ENCODE measurements around the gene FAF2. TPM values are rescaled to one million over a fixed set of nuclear protein-coding genes. Genes with fewer than 3 reads are reported as not detected.
"Not testable (repeated sequence)": the region's sequence is repeated elsewhere in the genome, so short reads cannot be mapped to it uniquely, and the experiment has no call there.

Gene FAF2
- total RNA-seq, 1 donor from 2014 or later: 43.9 TPM

- peaks cover 23% of the 10 kb centered on the region for H3K4me1 Mint-ChIP-seq
- no peaks in the 10 kb centered on the region for H3K36me3 Mint-ChIP-seq (ENCODE audit: low read depth)
- H3K27me3 Mint-ChIP-seq: no peaks in the 10 kb centered on the region
- no peak for DNase-seq
- H3K9me3 Mint-ChIP-seq: no peaks in the 10 kb centered on the region
- H3K27ac Mint-ChIP-seq: no peak within 1 kb of the TSS
- H3K4me3 Mint-ChIP-seq: no peak within 1 kb of the TSS
- intact Hi-C loops (cut with micrococcal nuclease): no loop called here
Observed at GRCh38 chr5:176548967-176549444, 100.8 kb downstream of the FAF2 start, which contains the start of gene CDHR2. TSS of gene CDHR2 (plus strand) at chr5:176549342. CDS start at chr5:176565353, 16,011 bp downstream.

- Mint-ChIP-seq H3K4me3 (no peak overlapping the region), H3K4me1 (peaks cover 21% of the 10 kb centered on the region), H3K36me3 (ENCODE audit: low read depth) (no peaks in the 10 kb centered on the region), H3K27me3 (no peaks in the 10 kb centered on the region), H3K27ac (no peak overlapping the region), H3K9me3 (no peaks in the 10 kb centered on the region)
- DNase-seq: no peak
- intact Hi-C loops (cut with micrococcal nuclease): no loop called here
Observed at GRCh38 chr5:176549871-176550270, 101.7 kb downstream of the FAF2 start.

- intact Hi-C loops (cut with micrococcal nuclease): no loop called here
- Mint-ChIP-seq H3K36me3 (ENCODE audit: low read depth) (no peaks in the 10 kb centered on the region), H3K4me3 (peak overlapping the region; percentile 32), H3K27me3 (no peaks in the 10 kb centered on the region), H3K9me3 (no peaks in the 10 kb centered on the region), H3K27ac (no peak overlapping the region), H3K4me1 (peaks cover 25% of the 10 kb centered on the region)
- no peak for DNase-seq
Observed at GRCh38 chr5:176550275-176550831, 102.2 kb downstream of the FAF2 start.

DNA sequence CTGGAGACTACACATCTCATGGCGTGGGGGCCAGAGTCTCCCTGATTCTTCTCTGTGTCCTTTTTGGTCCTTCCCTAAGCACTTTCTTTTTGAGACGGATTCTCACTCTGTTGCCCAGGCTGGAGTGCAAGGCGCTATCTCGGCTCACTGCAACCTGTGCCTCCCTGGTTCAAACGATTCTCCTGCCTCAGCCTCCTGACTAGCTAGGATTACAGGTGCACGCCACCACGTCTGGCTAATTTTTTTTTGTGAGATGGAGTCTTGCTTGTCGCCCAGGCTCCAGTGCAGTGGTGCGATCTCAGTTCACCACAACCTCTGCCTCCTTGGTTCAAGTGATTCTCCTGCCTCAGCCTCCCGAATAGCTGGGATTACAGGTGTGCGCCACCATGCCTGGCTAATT lies 102.8 kb downstream of the FAF2 start:
- intact Hi-C loops (cut with micrococcal nuclease); H3K9me3 Mint-ChIP-seq; DNase-seq; H3K36me3 Mint-ChIP-seq (ENCODE audit: low read depth); H3K27ac Mint-ChIP-seq; H3K27me3 Mint-ChIP-seq: not testable (repeated sequence)
- peaks cover 29% of the 10 kb centered on the region for H3K4me1 Mint-ChIP-seq
- H3K4me3 Mint-ChIP-seq: peak overlapping the region; percentile 17

- no peak overlapping the region for H3K27ac Mint-ChIP-seq
Observed at GRCh38 chr5:176552332-176552869, 104.2 kb downstream of the FAF2 start.

GRCh38 chr5:176553260-176554085 lies 105.3 kb downstream of the FAF2 start:
- Mint-ChIP-seq H3K36me3 (ENCODE audit: low read depth) (peaks cover 1% of the 10 kb centered on the region), H3K4me3 (no peak overlapping the region), H3K4me1 (peaks cover 30% of the 10 kb centered on the region), H3K9me3 (no peaks in the 10 kb centered on the region), H3K27ac (no peak overlapping the region), H3K27me3 (no peaks in the 10 kb centered on the region)
- no peak for DNase-seq
- intact Hi-C loops (cut with micrococcal nuclease): no loop called here

More at GRCh38 chr5:176552332-176552869, 104.2 kb downstream of the FAF2 start:
- Mint-ChIP-seq H3K36me3 (ENCODE audit: low read depth) (peaks cover 1% of the 10 kb centered on the region), H3K4me1 (peaks cover 35% of the 10 kb centered on the region), H3K27me3 (no peaks in the 10 kb centered on the region), H3K4me3 (no peak overlapping the region), H3K9me3 (no peaks in the 10 kb centered on the region)
- intact Hi-C loops (cut with micrococcal nuclease): no loop called here
- no peak for DNase-seq

GRCh38 chr5:176557846-176558245 lies 109.7 kb downstream of the FAF2 start:
- no peak for DNase-seq
- H3K9me3 Mint-ChIP-seq: no peaks in the 10 kb centered on the region
- peaks cover 3% of the 10 kb centered on the region for H3K27me3 Mint-ChIP-seq
- H3K4me3 Mint-ChIP-seq: no peak overlapping the region
- peaks cover 1% of the 10 kb centered on the region for H3K36me3 Mint-ChIP-seq (ENCODE audit: low read depth)
- no peak overlapping the region for H3K27ac Mint-ChIP-seq
- H3K4me1 Mint-ChIP-seq: peaks cover 45% of the 10 kb centered on the region
- intact Hi-C loops (cut with micrococcal nuclease): no loop called here

Other genes starting within 250 kb of the FAF2 start
- gene SIMC1, start 210.0 kb upstream of the FAF2 start, total RNA-seq: 36.3 and 37.0 TPM in 2 replicates
- gene KIAA1191, start 86.6 kb upstream of the FAF2 start, total RNA-seq: 55.5 and 59.7 TPM in 2 replicates
- gene ARL10, start 82.9 kb upstream of the FAF2 start, total RNA-seq: 18.1 and 22.2 TPM in 2 replicates
- gene NOP16, start 59.8 kb upstream of the FAF2 start, total RNA-seq: 109 and 114 TPM in 2 replicates
- 96.4 and 104 TPM in 2 replicates for gene HIGD2A, start 59.6 kb upstream of the FAF2 start, total RNA-seq
- gene CLTB, start 31.8 kb upstream of the FAF2 start, total RNA-seq: 71.5 and 76.2 TPM in 2 replicates
- gene RNF44, start 89.0 kb downstream of the FAF2 start, total RNA-seq: 71.4 and 74.0 TPM in 2 replicates
- gene CDHR2, start 101.0 kb downstream of the FAF2 start, total RNA-seq: 0.35 and 0.45 TPM in 2 replicates
- gene GPRIN1, start 161.8 kb downstream of the FAF2 start, total RNA-seq: 3.7 TPM in 2 replicates
- not detected in 2 replicates for gene SNCB, start 182.1 kb downstream of the FAF2 start, total RNA-seq
- gene EIF4E1B, start 182.3 kb downstream of the FAF2 start, total RNA-seq: not detected in 2 replicates
- 29.3 and 32.0 TPM in 2 replicates for gene TSPAN17, start 199.1 kb downstream of the FAF2 start, total RNA-seq